ENCODE data around the gene IFT122.

- TF ChIP-seq CTCF (IDR thresholded peaks at IDR 0.05 in 8 of 11, conservative IDR thresholded peaks at IDR 0.05 in 3 of 11): no peak
- no peak for TF ChIP-seq POLR2A (IDR thresholded peaks at IDR 0.05)
Observed at GRCh38 chr3:129449279-129450115, 9.5 kb downstream of the IFT122 start.

Measured in spleen (tissue), 7 donors.